H54 (cell line): ENCODE measurements around the gene UXT.

Experiments
- DNase-seq: peaks from one replicate; pipeline ENCODE4 v3.0.0; 2011; ENCODE audit warnings: low spot score, mixed read lengths; ENCODE audit not compliant: insufficient read length
- FAIRE-seq: peaks from 3 replicates; lab custom pipeline; 2011; peaks lifted over from hg19 to GRCh38; lab: Jason Lieb, UNC
- POLR2A ChIP-seq: IDR thresholded peaks from 2 replicates; pipeline ENCODE4 v1.6.1; 2011; ENCODE audit warnings: low read depth, mild to moderate bottlenecking, low read length

Gene UXT

DNA sequence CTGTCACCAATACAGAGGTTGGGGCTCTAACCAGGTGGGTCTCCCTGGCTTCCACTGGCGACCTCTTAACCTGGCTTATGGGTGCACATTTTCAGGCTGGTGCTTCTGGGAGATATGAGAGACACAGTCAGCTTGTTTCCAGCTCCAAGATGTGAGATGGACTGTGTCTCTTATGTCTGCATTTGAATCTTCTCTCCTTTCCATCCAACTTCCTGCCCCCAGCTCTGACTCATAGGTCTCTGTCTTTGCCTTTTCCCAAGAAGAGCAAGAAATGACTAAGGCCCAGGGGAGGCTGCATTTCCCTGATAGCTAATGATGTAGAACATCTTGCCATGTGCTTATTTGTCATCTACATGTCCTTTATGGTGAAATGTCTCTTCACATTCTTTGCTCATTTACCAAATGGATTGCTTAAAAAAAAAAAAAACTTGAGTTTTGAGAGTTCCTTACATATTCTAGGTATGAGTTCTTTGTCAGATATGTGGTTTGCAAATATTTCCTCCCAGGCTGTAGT, 3.2 kb upstream of the UXT start:
- TF ChIP-seq POLR2A, result no peak
- no peak for FAIRE-seq
- DNase-seq, result no peak

DNA sequence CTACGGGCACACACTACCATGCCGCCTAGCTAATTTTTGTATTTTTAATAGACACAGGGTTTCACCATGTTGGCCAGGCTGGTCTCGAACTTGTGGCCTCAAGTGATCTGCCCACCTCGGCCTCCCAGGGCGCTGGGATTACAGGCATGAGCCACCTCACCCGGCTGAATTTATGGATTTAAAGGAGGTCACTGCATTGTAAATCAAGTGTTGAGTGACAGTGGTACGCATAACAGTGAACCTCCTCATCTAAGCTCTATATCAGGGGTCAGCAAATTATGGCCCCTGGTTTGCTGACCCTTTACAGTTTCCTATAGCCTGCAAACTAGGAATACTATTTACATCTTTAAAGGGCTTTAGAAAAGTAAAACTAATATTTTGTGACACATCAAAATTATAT, 2.6 kb upstream of the UXT start:
- DNase-seq (no peak), FAIRE-seq (no peak)
- TF ChIP-seq POLR2A, result no peak

DNA sequence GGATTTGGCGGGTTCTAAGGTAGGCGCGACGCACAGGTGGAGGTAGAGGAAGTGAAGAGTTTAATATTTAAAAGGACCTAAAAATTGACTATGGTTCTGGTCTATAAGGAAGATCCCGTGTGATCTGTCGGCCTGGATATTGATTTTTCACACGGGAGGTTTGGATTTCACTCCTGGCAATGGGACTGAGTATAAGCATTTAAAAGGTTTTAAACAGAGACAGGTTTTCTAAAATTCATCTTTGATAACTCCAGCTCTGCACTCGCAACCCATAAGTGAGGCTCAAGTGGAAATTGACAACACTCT, 394 bp upstream of the UXT start:
- no peak for DNase-seq
- no peak for FAIRE-seq
- no peak for TF ChIP-seq POLR2A

DNA sequence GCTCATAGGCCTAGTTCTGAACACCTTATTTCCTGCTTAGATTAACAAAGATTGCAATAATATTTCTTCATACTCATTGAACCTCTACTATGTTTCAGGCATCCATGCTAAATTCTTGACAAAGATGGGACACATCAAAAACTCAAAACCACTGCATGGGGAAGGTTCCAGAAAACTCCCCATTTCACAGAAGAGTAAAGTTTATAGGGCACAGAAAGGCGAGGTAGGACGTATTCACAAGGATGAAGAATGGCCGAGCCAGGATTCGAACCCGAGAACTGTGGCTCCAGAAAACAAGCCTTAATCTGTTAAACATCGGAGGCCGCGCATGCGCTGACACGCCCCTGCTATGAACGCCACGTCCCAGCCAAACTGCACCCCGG, 688 bp downstream of the UXT start:
- no peak for TF ChIP-seq POLR2A
- DNase-seq, result no peak
- no peak for FAIRE-seq

DNA sequence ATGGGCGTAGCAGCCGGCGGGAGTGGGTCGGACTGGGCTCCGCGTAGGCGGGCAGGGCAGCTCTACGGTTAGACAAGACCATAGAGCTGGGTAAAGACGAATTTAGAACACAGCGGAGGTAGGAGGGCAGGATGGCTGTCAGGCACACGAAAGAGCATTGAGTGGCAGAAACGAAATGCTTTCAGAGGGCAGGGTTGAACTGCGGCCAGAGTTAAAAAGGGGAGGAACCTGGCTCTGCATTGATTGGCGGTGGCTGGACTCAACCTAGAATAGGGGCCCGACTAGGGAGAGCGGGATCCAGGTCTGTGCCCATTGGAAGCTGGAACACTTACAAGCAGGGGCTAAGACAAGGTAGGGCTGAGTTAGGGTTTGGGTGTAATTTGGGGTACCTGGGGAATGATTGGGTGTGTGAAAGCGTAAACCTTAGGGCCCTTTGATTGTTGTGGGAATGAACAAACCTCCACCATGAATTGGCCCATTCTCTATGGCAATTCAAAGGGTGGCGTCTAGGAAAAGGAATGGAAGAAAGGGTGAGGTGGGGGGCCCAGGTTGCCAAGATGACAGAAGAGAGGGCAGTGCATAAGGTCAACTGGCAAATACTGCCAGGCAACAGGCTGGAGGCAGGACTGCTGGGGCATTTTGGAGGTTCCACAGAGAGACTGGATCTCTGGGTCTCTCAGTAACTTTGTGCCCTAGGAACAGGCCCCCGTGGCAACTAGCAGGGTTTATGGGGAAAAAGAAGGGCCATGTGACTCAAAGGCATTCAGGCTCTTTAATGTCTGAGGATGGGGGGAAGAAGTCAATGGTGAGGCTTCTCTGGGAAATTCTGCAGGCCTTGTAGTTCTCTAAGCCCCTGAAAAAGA, 7.7 kb downstream of the UXT start:
- TF ChIP-seq POLR2A, result no peak
- DNase-seq (no peak), FAIRE-seq (no peak)

DNA sequence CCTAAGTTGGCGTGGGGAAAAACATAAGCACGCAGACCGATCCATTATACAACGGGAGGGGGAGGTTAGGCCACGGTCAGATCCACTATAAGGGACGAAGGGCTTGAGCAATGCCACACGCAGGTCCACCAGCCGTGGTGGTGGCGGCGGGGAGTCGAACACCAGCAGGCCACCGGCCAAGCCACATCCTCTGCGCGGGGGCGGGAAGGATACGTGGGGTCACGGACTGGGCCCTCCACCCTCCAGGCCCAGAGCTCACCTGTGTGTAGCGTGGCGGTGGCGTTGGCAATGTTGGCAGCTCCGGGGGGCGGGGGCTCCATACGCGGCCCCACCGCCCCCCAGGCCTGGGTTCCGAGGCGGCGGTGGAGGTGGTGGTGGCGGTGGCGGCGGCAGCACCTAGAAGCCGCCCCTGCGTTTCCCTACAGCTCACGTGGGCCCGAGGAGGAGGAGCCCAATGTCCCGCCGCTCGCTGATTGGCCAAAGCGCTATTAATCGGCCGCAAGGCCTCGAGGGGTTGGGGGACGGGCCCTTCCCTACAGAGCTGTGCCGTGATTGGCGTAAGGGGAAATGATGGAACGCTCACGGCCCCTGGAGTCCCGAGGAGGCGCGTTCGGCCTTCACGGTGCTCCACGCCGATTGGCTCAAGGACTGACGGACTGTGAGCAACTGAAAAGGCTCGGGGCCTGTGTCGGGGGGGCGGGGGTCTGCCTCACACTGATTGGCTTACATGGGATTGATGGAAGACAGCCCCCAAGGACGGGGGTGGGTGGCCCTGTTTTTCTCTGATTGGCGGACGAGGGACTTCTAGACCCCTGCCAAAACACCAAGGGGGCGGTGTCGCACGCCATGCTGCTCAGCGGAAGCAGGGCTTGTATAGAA, 8.6 kb downstream of the UXT start, which contains the start of gene ELK1:
Gene ELK1 (minus strand): TSS at position 400 of the 879 bp plus-strand sequence. CDS start 9,122 bp downstream, outside the sequence.
- peak; percentile 32; the same call in 1 of the 2 replicates for TF ChIP-seq POLR2A
- FAIRE-seq (peak; percentile 48), DNase-seq (peak; percentile 50)

DNA sequence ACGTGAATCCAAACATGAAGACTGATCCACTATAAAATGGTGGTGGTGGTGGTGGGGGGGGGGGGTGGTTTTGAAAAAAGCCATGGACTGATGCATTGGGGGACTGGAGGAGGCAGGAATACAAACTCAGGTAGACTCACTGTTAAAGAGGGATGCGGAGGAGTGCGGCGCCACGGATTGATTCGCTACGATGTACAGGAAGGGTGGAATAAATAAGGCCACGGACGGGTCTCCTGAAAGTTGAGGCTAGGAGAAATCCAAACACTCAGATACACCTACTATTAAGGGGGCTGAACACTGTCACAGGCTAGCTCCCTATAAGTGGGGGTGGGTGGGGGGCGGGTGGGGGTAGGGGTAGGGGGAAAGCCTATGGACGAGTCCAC, 9.2 kb downstream of the UXT start:
- DNase-seq, result no peak
- FAIRE-seq, result no peak

DNA sequence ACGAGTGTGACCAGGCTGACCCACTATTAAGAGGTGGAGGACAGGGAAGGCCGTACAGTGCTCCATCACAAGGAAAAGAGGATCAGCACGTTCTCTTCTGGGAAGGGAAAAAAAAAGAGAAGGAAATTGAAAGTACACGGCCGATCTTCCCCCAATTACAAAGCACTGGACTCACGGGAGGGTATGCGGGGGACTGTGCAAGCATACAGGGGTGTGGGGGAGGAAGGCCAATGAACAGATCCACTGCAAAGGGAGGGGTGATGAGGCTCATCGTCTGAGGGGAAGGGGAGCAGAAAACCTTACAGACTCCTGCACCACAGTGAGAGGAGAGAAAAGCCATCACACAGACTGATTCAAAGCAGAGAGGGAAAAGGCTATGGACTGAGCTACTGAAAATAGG, 9.7 kb downstream of the UXT start:
- TF ChIP-seq POLR2A, result no peak
- no peak for FAIRE-seq
- DNase-seq, result no peak

More for the DNA sequence above, 9.2 kb downstream of the UXT start:
- TF ChIP-seq POLR2A, result no peak

DNA sequence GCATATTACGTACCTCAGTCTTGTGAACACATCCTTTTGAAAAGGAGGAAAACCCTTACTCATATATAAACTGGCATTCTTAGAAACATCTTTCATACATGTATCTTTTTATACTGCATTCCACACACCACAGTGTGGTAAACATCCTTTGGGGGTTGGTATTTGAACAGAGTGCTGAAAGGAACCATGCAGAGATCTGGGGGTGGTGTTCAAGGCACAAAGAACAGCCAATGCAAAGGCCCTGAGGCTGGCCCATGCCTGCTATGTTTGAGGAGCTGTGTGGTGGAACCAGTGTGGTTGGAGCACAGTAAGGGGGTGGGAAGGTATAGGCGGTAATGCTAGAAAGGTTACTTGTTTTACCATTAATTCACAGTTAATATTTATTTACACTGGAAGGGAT, 10.6 kb downstream of the UXT start:
- no peak for FAIRE-seq
- no peak for TF ChIP-seq POLR2A
- no peak for DNase-seq

DNA sequence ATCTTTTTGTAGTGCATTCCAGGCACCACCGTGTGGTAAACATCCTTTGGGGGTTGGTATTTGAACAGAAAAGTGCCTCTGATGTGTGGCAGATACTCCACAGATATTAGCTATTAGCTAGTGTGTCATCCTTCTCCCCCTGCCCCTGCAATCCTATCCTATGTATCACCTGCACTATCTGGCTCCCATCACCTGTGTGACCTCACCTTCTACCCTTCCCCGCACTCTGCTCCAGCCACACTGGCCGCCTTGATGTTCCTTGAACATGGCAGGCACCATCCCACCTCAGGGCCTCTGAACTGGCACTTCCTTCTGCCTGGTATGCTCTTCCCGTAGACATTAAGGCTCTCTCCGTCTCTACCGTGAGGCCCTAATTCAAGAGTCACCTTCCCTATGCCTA, 12.3 kb downstream of the UXT start:
- FAIRE-seq (no peak), DNase-seq (no peak)
- TF ChIP-seq POLR2A, result no peak

DNA sequence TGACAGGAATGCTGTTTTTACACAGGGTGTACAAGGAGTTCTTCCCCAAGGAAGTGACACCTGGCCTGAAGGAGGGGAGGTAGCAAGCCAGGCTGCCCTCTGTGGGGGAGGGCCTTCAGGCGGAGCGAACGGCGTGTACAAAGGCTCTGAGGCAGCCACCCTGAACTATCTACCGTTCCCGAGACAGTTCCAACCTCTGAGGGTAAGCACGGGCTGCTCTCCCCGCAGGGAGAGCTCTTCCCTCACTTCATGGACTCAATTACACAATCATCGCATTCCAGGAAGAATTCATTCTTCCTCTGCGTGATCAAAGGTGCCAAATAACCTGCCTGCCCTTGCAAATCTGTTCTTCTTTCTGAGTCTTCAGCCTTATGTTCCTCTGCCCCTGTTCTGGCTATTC, 13.4 kb downstream of the UXT start:
- TF ChIP-seq POLR2A, result no peak
- FAIRE-seq (no peak), DNase-seq (no peak)

DNA sequence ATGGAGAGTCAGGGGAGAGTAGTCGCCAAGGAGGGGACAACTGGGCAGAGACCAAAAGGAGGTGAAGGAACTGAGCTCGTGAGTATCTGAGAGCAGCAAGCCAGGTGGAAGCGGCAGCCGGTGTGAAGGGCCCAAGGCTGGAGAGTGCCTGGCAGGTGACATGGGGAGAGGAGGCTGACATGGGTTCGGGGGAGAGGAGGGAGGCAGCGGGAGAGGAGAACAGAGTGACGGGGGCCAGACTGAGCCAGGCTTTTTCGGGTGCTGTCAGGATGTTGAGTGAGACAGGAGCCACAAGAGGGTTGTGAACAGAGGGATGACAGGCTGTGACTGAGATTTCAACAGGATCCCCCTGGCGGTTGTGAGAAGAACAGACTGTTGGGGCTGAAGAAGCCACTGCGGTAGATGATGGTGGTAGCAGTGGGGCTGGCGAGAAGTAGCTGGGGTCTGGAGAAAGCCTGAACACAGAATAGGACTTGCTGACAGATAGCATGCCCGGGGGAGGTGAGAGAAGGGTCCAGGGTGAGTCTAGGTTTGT, 14.4 kb downstream of the UXT start:
- FAIRE-seq, result no peak
- DNase-seq, result no peak

DNA sequence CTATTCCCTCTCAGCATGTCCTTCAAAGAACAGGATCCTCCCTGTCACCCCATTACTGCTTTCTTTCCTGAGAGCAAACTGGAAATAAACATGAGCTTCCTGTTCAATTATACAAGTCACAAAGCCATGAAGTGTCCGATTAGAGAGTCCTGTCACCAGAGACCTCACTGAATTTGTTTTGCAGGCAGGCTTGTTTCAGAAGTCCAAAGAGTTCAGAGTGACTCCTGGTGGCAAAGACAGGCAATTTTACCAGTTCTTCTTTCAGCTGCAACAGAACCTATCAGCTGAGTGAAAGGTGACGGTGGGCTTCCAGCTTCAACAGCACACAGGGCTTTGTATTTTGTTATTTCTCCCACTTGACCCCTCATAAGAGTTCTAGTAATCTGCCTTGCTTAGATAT, 15.1 kb downstream of the UXT start:
- no peak for FAIRE-seq

More for the DNA sequence above, 14.4 kb downstream of the UXT start:
- TF ChIP-seq POLR2A, result no peak

DNA sequence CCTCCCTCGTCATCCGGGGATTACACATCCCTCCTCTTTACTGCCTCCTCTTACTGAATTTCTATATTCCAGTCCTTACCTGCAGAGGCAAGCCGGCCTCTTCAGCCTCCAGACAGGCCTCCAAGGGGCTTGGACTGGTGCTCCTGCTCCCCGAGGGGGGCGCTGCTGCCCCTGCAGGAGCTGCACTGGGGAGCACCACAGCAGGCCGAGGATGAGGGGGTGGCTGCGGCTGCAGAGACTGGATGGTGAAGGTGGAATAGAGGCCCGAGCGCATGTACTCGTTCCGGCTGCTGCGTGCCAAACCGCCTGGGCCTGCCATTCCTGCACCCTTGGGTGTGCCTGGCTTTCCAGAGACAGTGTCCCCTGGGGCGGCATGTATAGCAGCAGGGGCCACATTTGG, 20.2 kb downstream of the UXT start:
- DNase-seq, result no peak
- no peak for TF ChIP-seq POLR2A
- no peak for FAIRE-seq

More for the DNA sequence above, 15.1 kb downstream of the UXT start:
- TF ChIP-seq POLR2A, result no peak
- no peak for DNase-seq
